ENCODE results near the gene TSFM.
"Not testable (repeated sequence)": the region's sequence is repeated elsewhere in the genome, so short reads cannot be mapped to it uniquely, and the experiment has no call there.

TSFM gene

DNA sequence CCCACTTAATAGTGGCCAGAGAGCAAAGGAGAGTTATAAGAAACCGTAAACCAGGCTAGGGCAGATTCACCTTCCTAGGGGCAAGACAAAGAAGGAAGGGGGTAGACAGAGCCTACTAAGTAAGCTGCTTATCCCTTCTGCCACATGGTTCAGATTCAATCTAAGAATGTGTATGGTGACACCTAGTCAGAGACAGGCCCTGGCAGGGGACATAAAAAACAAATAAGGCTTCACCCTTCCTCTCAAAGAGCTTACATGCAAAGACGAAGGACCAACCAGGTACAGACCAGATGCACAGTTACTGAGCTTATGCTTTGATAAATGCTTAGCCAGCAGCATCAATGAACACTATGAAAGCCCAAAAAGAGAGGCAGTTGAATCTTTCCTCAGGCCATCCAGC is 20.1 kb upstream of the TSFM start:
- DNase-seq (ENCODE audit: low spot score), result no peak

DNA sequence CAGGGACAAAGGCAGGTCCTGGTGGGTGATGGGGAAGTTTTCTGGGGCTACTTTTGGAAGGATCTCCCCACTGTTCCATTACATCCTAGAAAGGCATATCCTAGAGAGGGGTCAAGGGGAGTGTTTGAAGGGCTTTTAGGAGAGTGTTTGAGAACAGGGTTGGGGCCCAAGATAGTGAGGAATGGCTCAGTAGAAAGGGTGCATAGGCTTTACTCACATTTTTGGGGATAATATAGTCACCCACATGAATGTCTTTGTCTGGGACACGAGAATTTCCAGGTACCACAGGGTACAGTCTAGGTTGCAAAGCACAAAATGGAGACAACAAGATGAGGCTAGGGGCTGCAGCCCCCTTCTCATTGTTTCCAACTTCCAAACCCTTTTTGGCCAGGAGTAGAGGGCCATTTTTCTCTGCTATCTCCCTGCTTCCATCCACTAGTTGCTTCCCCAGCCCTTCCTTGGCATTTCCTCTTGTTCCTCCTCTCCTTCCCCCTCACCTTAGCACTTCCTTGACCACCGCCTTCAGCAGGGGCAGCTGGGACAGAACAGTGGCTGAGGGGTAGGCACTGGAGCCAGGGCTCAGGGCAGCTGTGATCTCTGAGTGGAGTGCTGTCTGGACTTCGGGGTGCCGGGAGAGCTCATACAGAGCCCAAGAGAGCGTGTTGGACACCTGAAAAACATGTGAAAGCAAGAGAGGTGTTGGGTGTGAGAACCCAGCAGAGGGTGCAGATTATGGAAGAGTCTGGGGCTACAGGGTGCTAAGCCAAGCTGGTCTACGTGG is 18.5 kb upstream of the TSFM start:
- no peak for DNase-seq (ENCODE audit: low spot score)

DNA sequence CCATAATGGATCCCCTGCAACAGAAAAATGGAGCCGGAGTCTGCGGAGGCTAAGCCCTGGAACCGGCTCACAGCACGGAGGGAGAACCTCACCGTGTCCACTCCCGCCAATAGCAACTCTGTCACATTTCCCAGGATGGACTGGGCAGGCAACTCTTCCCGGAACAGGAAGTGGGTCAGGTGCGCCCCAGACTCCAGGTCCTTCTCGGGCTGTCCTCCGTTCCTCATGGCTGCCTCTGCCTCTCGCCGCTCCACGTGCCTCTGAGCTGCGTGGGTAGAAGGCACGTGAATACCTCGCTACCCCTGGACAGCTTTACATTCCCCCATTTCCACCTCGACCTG is 18.0 kb upstream of the TSFM start:
- DNase-seq (ENCODE audit: low spot score), result no peak

DNA sequence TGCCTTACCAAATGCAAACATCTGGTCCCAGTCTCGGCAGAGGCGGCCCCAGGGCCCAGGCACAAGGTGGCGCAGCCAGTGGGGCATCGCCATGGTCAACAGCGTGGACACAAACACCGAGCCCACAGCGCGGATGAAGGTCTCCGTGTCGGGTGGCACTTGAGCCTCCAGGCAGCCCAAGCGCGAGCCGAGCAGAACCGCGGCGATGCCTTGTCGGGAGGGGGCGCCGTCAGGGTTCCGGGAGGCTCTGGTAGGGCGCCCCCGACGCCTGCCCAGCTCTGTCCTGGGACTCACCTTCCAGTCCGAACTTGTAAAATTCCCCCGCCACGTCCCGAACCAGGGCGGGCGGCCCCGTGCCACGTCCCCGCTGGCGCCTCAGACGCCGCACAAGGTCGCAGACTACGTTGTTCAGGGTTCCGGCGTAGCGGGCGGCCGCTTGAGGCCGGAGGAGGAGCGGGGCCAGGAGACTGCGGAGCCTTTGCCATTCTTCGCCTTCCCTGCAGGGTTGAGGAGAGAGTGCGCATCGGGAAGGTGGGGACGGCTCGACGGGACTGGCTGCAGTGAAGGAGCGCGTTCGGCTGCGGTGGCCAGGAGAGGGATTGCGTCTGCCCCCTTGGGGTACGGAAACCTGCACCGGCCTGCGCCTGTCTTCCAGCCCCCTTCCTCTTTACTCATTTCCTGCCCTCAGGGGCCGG is 17.4 kb upstream of the TSFM start:
- no peak for DNase-seq (ENCODE audit: low spot score)

DNA sequence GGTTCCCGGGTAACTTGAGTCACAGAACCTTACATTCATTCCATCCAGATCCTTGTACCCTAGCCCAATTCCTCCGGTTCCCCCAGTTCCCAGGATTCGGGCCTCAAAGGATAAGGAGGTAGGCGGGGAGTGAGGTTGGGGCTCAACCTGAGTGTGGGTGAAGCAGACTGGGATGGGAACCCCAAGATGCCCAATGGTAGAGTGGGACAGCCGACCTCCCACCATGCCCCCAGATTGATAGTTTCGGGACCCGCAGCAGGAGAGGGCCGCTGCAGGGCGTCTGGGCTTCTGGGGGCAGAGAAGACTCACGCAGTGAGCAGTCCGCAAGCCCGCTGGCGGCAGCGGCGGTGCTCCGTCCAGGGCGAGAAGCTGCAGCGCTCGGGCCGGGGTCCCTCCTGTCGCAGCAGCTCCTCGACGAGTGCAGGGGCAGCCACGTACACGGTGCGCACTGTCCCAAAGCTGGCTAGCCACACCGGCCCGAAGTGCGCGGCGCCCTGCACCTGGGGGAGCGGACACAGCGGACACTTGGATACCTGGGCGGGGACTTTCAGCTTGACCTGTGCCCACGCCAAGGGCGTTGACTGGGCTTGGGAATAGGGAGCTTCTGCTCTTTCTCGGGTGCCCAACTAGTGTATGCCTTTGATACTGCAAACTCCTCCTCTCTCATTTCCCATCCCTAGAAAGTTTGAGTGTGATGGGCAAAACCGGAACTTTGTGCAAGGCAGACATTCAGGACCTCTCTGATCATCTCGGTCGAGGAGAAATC is 16.7 kb upstream of the TSFM start:
- no peak for DNase-seq (ENCODE audit: low spot score)

DNA sequence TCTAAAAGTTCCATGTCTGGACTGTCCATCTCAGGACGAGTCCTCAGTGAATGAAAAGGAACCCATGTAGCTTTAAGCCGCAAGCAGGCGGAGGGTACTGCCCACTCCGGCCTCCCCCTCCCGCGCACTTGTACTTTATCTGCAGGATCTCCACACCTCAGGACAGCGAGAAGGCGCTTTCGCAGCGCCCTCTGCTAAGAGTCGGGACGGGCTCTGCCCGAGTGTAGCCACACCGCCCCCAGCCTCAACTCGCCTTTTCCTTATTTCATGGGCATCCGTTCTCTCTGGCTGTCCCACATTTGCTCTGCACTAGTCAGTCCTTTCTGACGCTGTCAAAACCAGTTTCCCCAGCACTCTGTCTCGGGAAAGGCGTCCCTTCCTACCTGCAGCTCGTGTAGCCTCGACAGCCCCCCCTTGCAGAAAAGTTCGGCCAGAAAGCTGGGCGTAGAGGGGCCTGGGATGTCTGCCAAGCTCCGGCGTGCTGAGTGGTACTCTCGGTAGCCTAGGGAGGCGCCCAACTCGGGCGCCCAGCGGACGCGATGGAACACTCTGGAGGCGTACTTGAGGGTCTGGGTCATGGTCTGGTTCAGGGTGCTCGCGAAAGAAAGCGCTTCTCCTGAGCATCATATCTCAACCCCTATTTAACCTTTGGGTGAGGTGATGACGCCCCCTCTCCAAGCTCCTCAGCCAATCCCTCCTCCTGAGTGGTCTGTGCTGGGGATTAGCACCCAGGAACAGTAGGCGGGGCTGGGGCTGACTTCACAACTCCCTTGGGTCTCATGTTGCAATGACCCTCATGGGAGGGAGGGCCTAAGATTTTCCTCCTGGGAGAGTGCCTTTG is 15.9 kb upstream of the TSFM start, which contains the start of gene CYP27B1:
TSS of gene CYP27B1 (minus strand) at position 615 of the 841 bp plus-strand sequence. CDS start at position 578, 37 bp downstream.
- no peak for DNase-seq (ENCODE audit: low spot score)

- DNase-seq (ENCODE audit: low spot score), result no peak
Observed at GRCh38 chr12:57767305-57767698, 15.3 kb upstream of the TSFM start.

GRCh38 chr12:57767876-57768275 is 14.7 kb upstream of the TSFM start:
- no peak for DNase-seq (ENCODE audit: low spot score)

DNA sequence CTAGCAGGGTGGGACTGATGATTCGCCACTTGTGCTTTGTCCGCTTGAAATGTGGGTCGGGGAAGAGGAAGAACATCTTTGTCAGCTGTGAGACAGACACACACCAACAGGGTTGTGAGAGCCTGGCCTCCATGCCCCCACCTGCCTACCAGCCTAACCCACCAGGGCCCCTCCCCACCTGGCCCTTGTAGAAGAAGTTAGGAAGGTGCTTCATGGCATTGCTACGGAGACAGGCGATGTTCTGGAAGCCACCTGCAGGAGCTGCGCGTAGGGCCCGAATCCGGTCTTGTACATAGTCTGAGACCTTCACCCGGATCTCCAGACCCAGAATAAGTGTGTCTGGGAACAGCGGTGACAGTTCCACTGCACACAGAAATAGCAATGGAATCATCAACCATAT is 13.0 kb upstream of the TSFM start:
- peak; percentile 4 for DNase-seq (ENCODE audit: low spot score)

DNA sequence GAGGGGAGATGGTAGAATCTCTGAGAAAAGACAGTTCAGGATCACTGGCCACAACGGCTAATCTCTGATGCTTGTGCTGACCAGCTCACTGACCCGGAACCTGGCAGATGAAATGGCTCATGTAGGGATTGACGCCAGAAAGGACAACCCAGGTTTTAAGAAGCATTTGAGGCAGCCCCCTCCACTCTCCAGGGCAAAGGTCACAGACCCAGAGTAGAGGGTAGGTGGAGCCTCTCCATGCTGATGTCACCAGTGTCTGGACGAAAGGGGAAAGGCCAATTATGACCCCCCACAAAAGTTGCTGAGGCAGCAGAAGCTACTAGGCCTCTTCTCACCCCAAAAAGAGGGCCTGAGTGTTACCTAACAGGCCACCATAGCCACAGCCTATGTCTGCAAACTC is 11.9 kb upstream of the TSFM start:
- peak; percentile 8 for DNase-seq (ENCODE audit: low spot score)

DNA sequence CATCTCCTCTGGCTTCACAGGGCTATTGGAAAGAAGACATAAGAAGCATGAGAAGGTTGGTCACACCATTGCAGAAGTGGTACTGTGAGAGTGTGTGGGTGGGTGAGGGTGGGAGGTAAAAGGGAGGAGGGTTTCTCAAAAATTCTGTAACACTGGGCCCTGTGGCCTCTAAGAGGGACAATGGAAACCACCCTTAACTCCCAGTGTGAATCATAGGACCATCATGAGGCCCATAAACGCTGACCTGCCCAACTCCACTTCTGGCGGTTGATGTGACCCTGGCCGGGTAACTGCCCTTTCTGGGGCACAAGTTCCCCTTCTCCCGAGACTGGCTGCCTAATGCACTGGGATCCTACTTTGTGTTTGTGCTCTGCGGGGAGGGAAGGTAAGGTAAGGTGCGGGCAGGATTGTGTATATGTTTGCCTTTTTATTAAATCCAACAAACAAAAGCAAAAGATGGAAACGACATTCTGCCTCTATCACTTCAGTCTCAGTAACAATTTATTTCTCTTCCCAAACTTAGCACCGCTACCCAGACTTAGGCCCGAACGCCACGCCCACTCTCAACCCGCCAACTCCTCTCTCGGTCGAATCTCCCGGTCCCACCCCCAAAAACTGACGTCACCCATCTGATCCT is 11.2 kb upstream of the TSFM start:
- peak; percentile 93 for DNase-seq (ENCODE audit: low spot score)

DNA sequence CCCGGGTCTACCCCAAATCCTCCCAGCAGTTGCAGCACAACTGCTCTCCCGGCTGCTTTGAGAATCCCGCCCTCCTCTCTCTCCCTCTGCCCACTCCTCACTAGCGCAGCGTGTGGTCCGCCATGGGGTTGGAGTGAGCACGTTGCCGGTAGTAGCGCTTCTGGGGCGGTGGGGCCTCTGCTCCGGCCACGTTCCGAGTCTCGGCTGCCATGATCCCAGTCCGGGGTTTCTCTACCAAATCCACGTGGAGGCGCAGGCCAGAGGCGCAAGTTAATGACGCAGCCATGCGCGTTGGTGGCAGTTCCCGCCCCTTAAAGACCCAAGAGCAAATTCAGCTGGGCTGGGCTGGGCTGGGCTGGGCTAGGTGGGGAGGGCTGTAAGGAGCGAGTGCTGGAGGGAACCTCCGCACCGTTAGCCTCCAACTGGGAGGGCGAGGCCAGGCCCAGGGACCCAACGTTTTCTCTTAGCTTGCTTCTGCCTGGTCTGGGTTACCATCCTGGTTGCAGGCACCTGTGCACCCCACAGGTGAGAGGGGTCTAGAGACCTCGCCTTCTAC is 10.6 kb upstream of the TSFM start, which contains the start of gene METTL1:
TSS of gene METTL1 (minus strand) at position 233 of the 556 bp plus-strand sequence. CDS start at position 211, 22 bp downstream.
- DNase-seq (ENCODE audit: low spot score), result peak; percentile 98

- no peak for DNase-seq (ENCODE audit: low spot score)
Observed at GRCh38 chr12:57772429-57773322, 9.9 kb upstream of the TSFM start, which contains the start of gene EEF1AKMT3. Gene EEF1AKMT3 (plus strand): TSS chr12:57772614. CDS start chr12:57772725, 111 bp downstream.

GRCh38 chr12:57774634-57775033 is 8.0 kb upstream of the TSFM start:
- DNase-seq (ENCODE audit: low spot score), result not testable (repeated sequence)

GRCh38 chr12:57775044-57775443 is 7.5 kb upstream of the TSFM start:
- DNase-seq (ENCODE audit: low spot score), result no peak

- DNase-seq (ENCODE audit: low spot score), result no peak
Observed at GRCh38 chr12:57775563-57776246, 6.9 kb upstream of the TSFM start.

DNA sequence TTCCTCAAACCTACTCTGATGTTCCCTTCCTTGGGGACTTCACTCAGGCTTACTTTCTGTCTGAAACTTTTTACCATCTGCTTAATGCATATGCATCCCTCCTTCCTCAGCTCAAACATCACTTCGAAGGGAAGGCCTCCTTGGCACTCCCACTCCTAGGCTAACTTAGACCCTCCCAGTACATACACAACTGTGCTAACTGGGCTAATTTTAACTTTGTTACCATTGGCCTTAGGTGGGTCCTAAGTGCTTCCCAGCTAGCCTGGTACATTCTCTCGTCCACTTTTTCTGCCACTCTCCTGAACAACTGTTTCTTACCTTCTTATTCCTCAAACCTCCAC is 6.4 kb upstream of the TSFM start:
- no peak for DNase-seq (ENCODE audit: low spot score)

- DNase-seq (ENCODE audit: low spot score), result no peak
Observed at GRCh38 chr12:57777367-57777766, 5.2 kb upstream of the TSFM start.

DNA sequence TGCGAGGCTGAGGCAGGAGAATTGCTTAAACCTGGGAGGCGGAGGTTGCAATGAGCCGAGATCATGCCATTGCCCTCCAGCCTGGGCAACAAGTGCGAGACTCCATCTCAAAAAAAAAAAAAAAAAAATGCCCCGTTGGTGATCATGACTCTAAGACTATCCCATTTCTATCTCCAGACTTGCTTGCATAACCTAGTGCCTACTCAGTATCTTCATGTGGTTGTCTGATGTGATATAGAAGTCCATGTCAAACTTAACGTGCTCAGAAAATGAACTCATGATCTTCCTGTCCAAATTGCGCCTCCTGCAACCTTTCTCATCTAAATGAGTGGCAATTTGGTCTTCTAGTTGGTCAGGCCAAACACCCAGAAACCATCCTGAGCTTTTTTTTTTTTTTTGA is 4.7 kb upstream of the TSFM start:
- no peak for DNase-seq (ENCODE audit: low spot score)
